HepG2 (cell line): ENCODE data around the gene PPP1R1B. TPM values are rescaled to one million over a fixed set of nuclear protein-coding genes. Genes with fewer than 3 reads are reported as not detected.
A peak's percentile ranks its signal among the peaks of the same experiment; 100 is the strongest.

ENCODE experiments used
- FLYWCH1 ChIP-seq: sonication (generic); formaldehyde crosslinking; IDR thresholded peaks from 2 replicates; pipeline ENCODE4 v1.8.1; 2023; ENCODE audit warnings: mild to moderate bottlenecking, missing genetic modification reagents
- MAZ ChIP-seq, 2 experiments: sonication (generic) in 1 of 2; formaldehyde crosslinking in 1 of 2; IDR thresholded peaks; 2 replicates each; pipeline versions ENCODE4 v1.5.0 to v1.6.1; 2012 to 2020; ENCODE audit warnings: low read depth in 2 of 2, mild to moderate bottlenecking in 2 of 2, borderline replicate concordance in 1 of 2, improper control_type of control experiment in 1 of 2, low read length in 1 of 2, missing genetic modification reagents in 1 of 2, moderate library complexity in 1 of 2
- NCOA5 ChIP-seq: sonication (generic); formaldehyde crosslinking; IDR thresholded peaks from 2 replicates; pipeline ENCODE4 v1.4.0; 2020; ENCODE audit warnings: missing genetic modification reagents
- PAWR ChIP-seq: sonication (generic); formaldehyde crosslinking; IDR thresholded peaks from 2 replicates; pipeline ENCODE4 v1.4.0; 2020; ENCODE audit warnings: missing genetic modification reagents, mild to moderate bottlenecking, borderline replicate concordance
- RBM22 ChIP-seq: fragments of 200-400 bp; formaldehyde crosslinking; optimal IDR thresholded peaks from 2 replicates; pipeline ENCODE3; 2017; ENCODE audit warnings: mild to moderate bottlenecking, low read length, moderate library complexity
- TRAFD1 ChIP-seq: sonication (generic); formaldehyde crosslinking; IDR thresholded peaks from 2 replicates; pipeline ENCODE4 v1.5.1; 2020; ENCODE audit warnings: missing genetic modification reagents, mild to moderate bottlenecking, borderline replicate concordance
- ZNF17 ChIP-seq: sonication (generic); formaldehyde crosslinking; IDR thresholded peaks from 2 replicates; pipeline ENCODE4 v1.5.0; 2020; ENCODE audit warnings: mild to moderate bottlenecking, missing genetic modification reagents
- ZNF431 ChIP-seq: sonication (generic); formaldehyde crosslinking; IDR thresholded peaks from 2 replicates; pipeline ENCODE4 v1.9.0; 2022; ENCODE audit warnings: missing genetic modification reagents, low read depth, mild to moderate bottlenecking, borderline replicate concordance
- ZNF496 ChIP-seq: sonication (generic); formaldehyde crosslinking; IDR thresholded peaks from 2 replicates; pipeline ENCODE4 v1.8.1; 2023; ENCODE audit warnings: mild to moderate bottlenecking, moderate library complexity, missing genetic modification reagents; ENCODE audit not compliant: insufficient replicate concordance
- ZNF558 ChIP-seq: sonication (generic); formaldehyde crosslinking; IDR thresholded peaks from 2 replicates; pipeline ENCODE4 v1.9.0; 2022; ENCODE audit warnings: mild to moderate bottlenecking, missing genetic modification reagents, borderline replicate concordance
- ZNF614 ChIP-seq: IDR thresholded peaks from 2 replicates; pipeline ENCODE4 v1.6.1; 2018; ENCODE audit warnings: missing biosample characterization, missing genetic modification reagents, inconsistent platforms, borderline replicate concordance
- ZNF768 ChIP-seq: sonication (generic); formaldehyde crosslinking; IDR thresholded peaks from 2 replicates; pipeline ENCODE4 v1.4.0; 2020; ENCODE audit warnings: missing genetic modification reagents
- polyA plus RNA-seq, 8 experiments: library from polyadenylated mRNA; depleted of rRNA in 3 of 8; stranded (reverse) in 7 of 8; unstranded in 1 of 8; fragments of >200 nt; fragmentation: Illumina TruSeq in 4 of 8; extraction: Trizol in 4 of 8; gene quantifications; 2 replicates each; pipeline versions ENCODE4 v1.2.1 to v1.2.3, GENCODE V29; 2011 to 2016; ENCODE audit warnings: low read depth in 4 of 8, missing spikeins in 1 of 8, mixed read lengths in 1 of 8; ENCODE audit not compliant: insufficient read depth in 1 of 8
- total RNA-seq, 5 experiments: library from RNA; depleted of rRNA; stranded (reverse); fragments of >200 nt; fragmentation: Illumina TruSeq; extraction: Trizol; gene quantifications; 2 replicates each; pipeline ENCODE4 v1.2.3, GENCODE V29; 2016; ENCODE audit warnings: low read depth in 1 of 5
- TF ChIP-seq, protein P1 (sequence below): sonication (generic); formaldehyde crosslinking; IDR thresholded peaks from 2 replicates; pipeline ENCODE4 v1.4.0; 2020; ENCODE audit warnings: mild to moderate bottlenecking, missing genetic modification reagents
- TF ChIP-seq, protein P2 (sequence below): sonication (generic); formaldehyde crosslinking; IDR thresholded peaks from 2 replicates; pipeline ENCODE4 v1.5.1; 2020; ENCODE audit warnings: mild to moderate bottlenecking, missing genetic modification reagents, borderline replicate concordance
- TF ChIP-seq, protein P3 (sequence below): sonication (generic); formaldehyde crosslinking; IDR thresholded peaks from 2 replicates; pipeline ENCODE4 v1.4.0; 2020; ENCODE audit warnings: missing genetic modification reagents
- TF ChIP-seq, protein P4 (sequence below): sonication (generic); formaldehyde crosslinking; IDR thresholded peaks from 2 replicates; pipeline ENCODE4 v1.8.0; 2023; ENCODE audit warnings: mild to moderate bottlenecking, missing genetic modification reagents

Gene PPP1R1B
- total and polyA plus RNA-seq, 2 of the 13 experiments (the other 11 are each of a cell fraction or from before 2014, with no cell fraction given): 0.08 TPM; not detected in 1

- TF ChIP-seq, protein P1, sequence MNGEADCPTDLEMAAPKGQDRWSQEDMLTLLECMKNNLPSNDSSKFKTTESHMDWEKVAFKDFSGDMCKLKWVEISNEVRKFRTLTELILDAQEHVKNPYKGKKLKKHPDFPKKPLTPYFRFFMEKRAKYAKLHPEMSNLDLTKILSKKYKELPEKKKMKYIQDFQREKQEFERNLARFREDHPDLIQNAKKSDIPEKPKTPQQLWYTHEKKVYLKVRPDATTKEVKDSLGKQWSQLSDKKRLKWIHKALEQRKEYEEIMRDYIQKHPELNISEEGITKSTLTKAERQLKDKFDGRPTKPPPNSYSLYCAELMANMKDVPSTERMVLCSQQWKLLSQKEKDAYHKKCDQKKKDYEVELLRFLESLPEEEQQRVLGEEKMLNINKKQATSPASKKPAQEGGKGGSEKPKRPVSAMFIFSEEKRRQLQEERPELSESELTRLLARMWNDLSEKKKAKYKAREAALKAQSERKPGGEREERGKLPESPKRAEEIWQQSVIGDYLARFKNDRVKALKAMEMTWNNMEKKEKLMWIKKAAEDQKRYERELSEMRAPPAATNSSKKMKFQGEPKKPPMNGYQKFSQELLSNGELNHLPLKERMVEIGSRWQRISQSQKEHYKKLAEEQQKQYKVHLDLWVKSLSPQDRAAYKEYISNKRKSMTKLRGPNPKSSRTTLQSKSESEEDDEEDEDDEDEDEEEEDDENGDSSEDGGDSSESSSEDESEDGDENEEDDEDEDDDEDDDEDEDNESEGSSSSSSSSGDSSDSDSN (CRISPR knock-in tag): peak; percentile 69
- TF ChIP-seq TRAFD1: peak; percentile 91
- TF ChIP-seq FLYWCH1 (CRISPR knock-in tag): no peak
- TF ChIP-seq, protein P2, sequence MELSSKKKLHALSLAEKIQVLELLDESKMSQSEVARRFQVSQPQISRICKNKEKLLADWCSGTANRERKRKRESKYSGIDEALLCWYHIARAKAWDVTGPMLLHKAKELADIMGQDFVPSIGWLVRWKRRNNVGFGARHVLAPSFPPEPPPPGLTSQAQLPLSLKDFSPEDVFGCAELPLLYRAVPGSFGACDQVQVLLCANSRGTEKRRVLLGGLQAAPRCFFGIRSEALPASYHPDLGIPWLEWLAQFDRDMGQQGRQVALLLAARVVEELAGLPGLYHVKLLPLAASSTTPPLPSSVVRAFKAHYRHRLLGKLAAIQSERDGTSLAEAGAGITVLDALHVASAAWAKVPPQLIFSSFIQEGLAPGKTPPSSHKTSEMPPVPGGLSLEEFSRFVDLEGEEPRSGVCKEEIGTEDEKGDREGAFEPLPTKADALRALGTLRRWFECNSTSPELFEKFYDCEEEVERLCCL (CRISPR knock-in tag): no peak
- no peak for TF ChIP-seq ZNF431 (CRISPR knock-in tag)
- TF ChIP-seq ZNF768: no peak; the same call in 1 of the 2 replicates
- TF ChIP-seq, protein P3, sequence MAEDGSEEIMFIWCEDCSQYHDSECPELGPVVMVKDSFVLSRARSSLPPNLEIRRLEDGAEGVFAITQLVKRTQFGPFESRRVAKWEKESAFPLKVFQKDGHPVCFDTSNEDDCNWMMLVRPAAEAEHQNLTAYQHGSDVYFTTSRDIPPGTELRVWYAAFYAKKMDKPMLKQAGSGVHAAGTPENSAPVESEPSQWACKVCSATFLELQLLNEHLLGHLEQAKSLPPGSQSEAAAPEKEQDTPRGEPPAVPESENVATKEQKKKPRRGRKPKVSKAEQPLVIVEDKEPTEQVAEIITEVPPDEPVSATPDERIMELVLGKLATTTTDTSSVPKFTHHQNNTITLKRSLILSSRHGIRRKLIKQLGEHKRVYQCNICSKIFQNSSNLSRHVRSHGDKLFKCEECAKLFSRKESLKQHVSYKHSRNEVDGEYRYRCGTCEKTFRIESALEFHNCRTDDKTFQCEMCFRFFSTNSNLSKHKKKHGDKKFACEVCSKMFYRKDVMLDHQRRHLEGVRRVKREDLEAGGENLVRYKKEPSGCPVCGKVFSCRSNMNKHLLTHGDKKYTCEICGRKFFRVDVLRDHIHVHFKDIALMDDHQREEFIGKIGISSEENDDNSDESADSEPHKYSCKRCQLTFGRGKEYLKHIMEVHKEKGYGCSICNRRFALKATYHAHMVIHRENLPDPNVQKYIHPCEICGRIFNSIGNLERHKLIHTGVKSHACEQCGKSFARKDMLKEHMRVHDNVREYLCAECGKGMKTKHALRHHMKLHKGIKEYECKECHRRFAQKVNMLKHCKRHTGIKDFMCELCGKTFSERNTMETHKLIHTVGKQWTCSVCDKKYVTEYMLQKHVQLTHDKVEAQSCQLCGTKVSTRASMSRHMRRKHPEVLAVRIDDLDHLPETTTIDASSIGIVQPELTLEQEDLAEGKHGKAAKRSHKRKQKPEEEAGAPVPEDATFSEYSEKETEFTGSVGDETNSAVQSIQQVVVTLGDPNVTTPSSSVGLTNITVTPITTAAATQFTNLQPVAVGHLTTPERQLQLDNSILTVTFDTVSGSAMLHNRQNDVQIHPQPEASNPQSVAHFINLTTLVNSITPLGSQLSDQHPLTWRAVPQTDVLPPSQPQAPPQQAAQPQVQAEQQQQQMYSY (CRISPR knock-in tag): no peak
- TF ChIP-seq ZNF17 (CRISPR knock-in tag): no peak
- TF ChIP-seq, protein P4, sequence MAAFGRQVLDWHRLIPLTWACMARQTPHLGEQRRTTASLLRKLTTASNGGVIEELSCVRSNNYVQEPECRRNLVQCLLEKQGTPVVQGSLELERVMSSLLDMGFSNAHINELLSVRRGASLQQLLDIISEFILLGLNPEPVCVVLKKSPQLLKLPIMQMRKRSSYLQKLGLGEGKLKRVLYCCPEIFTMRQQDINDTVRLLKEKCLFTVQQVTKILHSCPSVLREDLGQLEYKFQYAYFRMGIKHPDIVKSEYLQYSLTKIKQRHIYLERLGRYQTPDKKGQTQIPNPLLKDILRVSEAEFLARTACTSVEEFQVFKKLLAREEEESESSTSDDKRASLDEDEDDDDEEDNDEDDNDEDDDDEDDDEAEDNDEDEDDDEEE: peak; percentile 88; the same call in 1 of the 2 replicates
- peak; percentile 71; the same call in 1 of the 2 replicates for TF ChIP-seq MAZ (IDR thresholded peaks at IDR 0.05; ENCODE audit: borderline replicate concordance, low read depth, low read length)
- peak; percentile 88; the same call in 1 of the 2 replicates for TF ChIP-seq MAZ (CRISPR knock-in tag; IDR thresholded peaks at IDR 0.05; ENCODE audit: low read depth)
- no peak for TF ChIP-seq PAWR
- TF ChIP-seq ZNF558 (CRISPR knock-in tag): no peak
- no peak for TF ChIP-seq ZNF496 (CRISPR knock-in tag)
- TF ChIP-seq ZNF614: no peak; the same call in 1 of the 2 replicates
- TF ChIP-seq NCOA5 (CRISPR knock-in tag): no peak
- no peak for TF ChIP-seq RBM22
Observed at GRCh38 chr17:39671651-39672521, 45.1 kb downstream of the PPP1R1B start (continued).
